ENCODE data around the gene PAX6. TPM values are rescaled to one million over a fixed set of nuclear protein-coding genes. Genes with fewer than 3 reads are reported as not detected.

PAX6 gene
- total RNA-seq, 1 experiment from 2014 or later = 3.3 TPM

DNA sequence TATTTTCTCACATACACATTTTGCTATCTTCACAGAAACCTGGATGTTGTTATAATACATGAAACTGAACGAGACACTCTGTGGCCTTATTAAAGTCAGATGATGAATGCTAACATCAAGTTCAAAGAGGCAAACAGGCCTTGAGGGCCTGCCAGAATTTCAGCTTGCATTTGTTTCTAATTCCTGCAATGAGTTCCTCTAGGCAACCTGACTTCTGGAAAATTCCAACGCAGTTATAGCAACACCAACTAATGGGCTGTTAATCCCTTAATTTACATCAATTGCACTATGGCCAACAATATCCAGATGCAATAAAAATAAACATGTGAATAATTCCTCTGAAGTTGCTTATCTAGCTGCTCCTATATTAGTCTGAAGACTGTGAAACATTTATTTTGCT is 19.1 kb downstream of the PAX6 start:
- Mint-ChIP-seq H3K4me3 (no peak overlapping the region), H3K4me1 (peaks cover 9% of the 10 kb centered on the region), H3K9me3 (no peaks in the 10 kb centered on the region), H3K36me3 (no peaks in the 10 kb centered on the region), H3K27ac (no peak overlapping the region), H3K27me3 (ENCODE audit: low read depth) (peaks cover 44% of the 10 kb centered on the region)
- DNase-seq (ENCODE audit: low spot score) (no peak), ATAC-seq (no peak)
- ChIA-PET POLR2A (no interaction called here), CTCF (no interaction called here)
- TF ChIP-seq, protein P1, sequence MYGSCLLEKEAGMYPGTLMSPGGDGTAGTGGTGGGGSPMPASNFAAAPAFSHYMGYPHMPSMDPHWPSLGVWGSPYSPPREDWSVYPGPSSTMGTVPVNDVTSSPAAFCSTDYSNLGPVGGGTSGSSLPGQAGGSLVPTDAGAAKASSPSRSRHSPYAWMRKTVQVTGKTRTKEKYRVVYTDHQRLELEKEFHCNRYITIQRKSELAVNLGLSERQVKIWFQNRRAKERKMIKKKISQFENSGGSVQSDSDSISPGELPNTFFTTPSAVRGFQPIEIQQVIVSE (CRISPR knock-in tag; IDR thresholded peaks at IDR 0.05; ENCODE audit: borderline replicate concordance) = no peak
- TF ChIP-seq SP1 (CRISPR knock-in tag; conservative IDR thresholded peaks at IDR 0.05) = no peak
- TF ChIP-seq ZNF416 (CRISPR knock-in tag; IDR thresholded peaks at IDR 0.05) = no peak
- TF ChIP-seq ATF6 (CRISPR knock-in tag; IDR thresholded peaks at IDR 0.05) = no peak
- no peak for TF ChIP-seq ZNF232 (CRISPR knock-in tag; IDR thresholded peaks at IDR 0.05)
- no peak for TF ChIP-seq ZNF423 (CRISPR knock-in tag; IDR thresholded peaks at IDR 0.05)
- TF ChIP-seq AFF4 (CRISPR knock-in tag; IDR thresholded peaks at IDR 0.05; ENCODE audit: borderline replicate concordance) = no peak
- no peak for TF ChIP-seq MXD4 (CRISPR knock-in tag; IDR thresholded peaks at IDR 0.05; ENCODE audit: borderline replicate concordance)
- TF ChIP-seq ZNF512 (CRISPR knock-in tag; IDR thresholded peaks at IDR 0.05; ENCODE audit: borderline replicate concordance) = no peak
- no peak for TF ChIP-seq CREM (CRISPR knock-in tag; IDR thresholded peaks at IDR 0.05)
- TF ChIP-seq ZNF121 (CRISPR knock-in tag; IDR thresholded peaks at IDR 0.05) = no peak

DNA sequence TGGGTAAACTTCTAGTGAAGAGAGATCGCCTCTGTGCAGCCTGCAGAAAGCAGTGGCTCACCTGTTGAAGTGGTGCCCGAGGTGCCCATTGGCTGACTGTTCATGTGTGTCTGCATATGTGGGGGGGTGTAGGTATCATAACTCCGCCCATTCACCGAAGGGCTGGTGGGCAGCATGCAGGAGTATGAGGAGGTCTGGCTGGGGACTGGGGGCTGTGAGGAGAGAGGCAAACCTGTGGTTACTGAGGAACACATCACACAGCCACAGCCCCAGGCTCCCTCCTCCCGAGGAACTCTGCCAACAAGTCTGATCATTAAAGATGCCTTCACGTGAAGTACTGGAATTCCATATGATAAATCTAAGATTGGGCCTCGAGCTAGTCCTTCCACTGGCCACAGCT is 20.5 kb downstream of the PAX6 start:
- Mint-ChIP-seq H3K27ac (no peak overlapping the region), H3K9me3 (no peaks in the 10 kb centered on the region), H3K27me3 (ENCODE audit: low read depth) (peaks cover 30% of the 10 kb centered on the region), H3K4me3 (no peak overlapping the region), H3K36me3 (no peaks in the 10 kb centered on the region), H3K4me1 (peaks cover 4% of the 10 kb centered on the region; the same call in 1 of the 2 replicates)
- no peak for DNase-seq (ENCODE audit: low spot score)
- POLR2A ChIA-PET = interaction anchor here (0.6 kb wide), 1 partner anchor 1266 kb away, joined by 4 read pairs; no protein-coding TSS in a partner anchor
- ATAC-seq = no peak
- CTCF ChIA-PET = no interaction called here
- no peak for TF ChIP-seq ATF6 (CRISPR knock-in tag; IDR thresholded peaks at IDR 0.05)
- no peak for TF ChIP-seq ZNF532 (CRISPR knock-in tag; IDR thresholded peaks at IDR 0.05; ENCODE audit: borderline replicate concordance)
- no peak for TF ChIP-seq HMGA2 (CRISPR knock-in tag; IDR thresholded peaks at IDR 0.05)
- TF ChIP-seq ZNF121 (CRISPR knock-in tag; IDR thresholded peaks at IDR 0.05) = no peak
- no peak for TF ChIP-seq ZNF219 (CRISPR knock-in tag; IDR thresholded peaks at IDR 0.05; ENCODE audit: borderline replicate concordance)
- no peak for TF ChIP-seq TCF7 (CRISPR knock-in tag; IDR thresholded peaks at IDR 0.05; ENCODE audit: low read depth)
- no peak for TF ChIP-seq SP1 (CRISPR knock-in tag; conservative IDR thresholded peaks at IDR 0.05)
- no peak for TF ChIP-seq TEAD4 (CRISPR knock-in tag; IDR thresholded peaks at IDR 0.05)
- no peak for TF ChIP-seq OVOL2 (CRISPR knock-in tag; IDR thresholded peaks at IDR 0.05; ENCODE audit: borderline replicate concordance)
- TF ChIP-seq, protein P2, sequence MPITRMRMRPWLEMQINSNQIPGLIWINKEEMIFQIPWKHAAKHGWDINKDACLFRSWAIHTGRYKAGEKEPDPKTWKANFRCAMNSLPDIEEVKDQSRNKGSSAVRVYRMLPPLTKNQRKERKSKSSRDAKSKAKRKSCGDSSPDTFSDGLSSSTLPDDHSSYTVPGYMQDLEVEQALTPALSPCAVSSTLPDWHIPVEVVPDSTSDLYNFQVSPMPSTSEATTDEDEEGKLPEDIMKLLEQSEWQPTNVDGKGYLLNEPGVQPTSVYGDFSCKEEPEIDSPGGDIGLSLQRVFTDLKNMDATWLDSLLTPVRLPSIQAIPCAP (CRISPR knock-in tag; IDR thresholded peaks at IDR 0.05) = no peak
- TF ChIP-seq SMAD4 (CRISPR knock-in tag; IDR thresholded peaks at IDR 0.05) = no peak

Measured in WTC11 (cell line).